Measurements from ENCODE around the gene NCOA3.
"Not testable (repeated sequence)": the region's sequence is repeated elsewhere in the genome, so short reads cannot be mapped to it uniquely, and the experiment has no call there.

NCOA3 gene

GRCh38 chr20:47546184-47547033 is 44.7 kb downstream of the NCOA3 start:
- no peak for DNase-seq (ENCODE audit: low spot score)
- no peak for TF ChIP-seq CTCF (IDR thresholded peaks at IDR 0.05; ENCODE audit: extremely low read depth, missing control alignments)

- no peak for DNase-seq (ENCODE audit: low spot score)
- TF ChIP-seq CTCF (IDR thresholded peaks at IDR 0.05; ENCODE audit: extremely low read depth, missing control alignments), result no peak
These were observed 45.3 kb downstream of the NCOA3 start for GRCh38 chr20:47547034-47547387.

- TF ChIP-seq CTCF (IDR thresholded peaks at IDR 0.05; ENCODE audit: extremely low read depth, missing control alignments), result no peak
- no peak for DNase-seq (ENCODE audit: low spot score)
These were observed 48.0 kb downstream of the NCOA3 start for GRCh38 chr20:47549671-47550070.

- TF ChIP-seq CTCF (IDR thresholded peaks at IDR 0.05; ENCODE audit: extremely low read depth, missing control alignments), result no peak
- no peak for DNase-seq (ENCODE audit: low spot score)
These were observed 49.5 kb downstream of the NCOA3 start for GRCh38 chr20:47551222-47551621.

GRCh38 chr20:47551841-47552240 is 50.2 kb downstream of the NCOA3 start:
- DNase-seq (ENCODE audit: low spot score), result no peak

GRCh38 chr20:47552996-47553395 is 51.3 kb downstream of the NCOA3 start:
- no peak for DNase-seq (ENCODE audit: low spot score)

More at GRCh38 chr20:47551841-47552240, 50.2 kb downstream of the NCOA3 start:
- no peak for TF ChIP-seq CTCF (IDR thresholded peaks at IDR 0.05; ENCODE audit: extremely low read depth, missing control alignments)

GRCh38 chr20:47553594-47554235 is 52.0 kb downstream of the NCOA3 start:
- DNase-seq (ENCODE audit: low spot score), result not testable (repeated sequence)

More at GRCh38 chr20:47552996-47553395, 51.3 kb downstream of the NCOA3 start:
- TF ChIP-seq CTCF (IDR thresholded peaks at IDR 0.05; ENCODE audit: extremely low read depth, missing control alignments), result no peak

- not testable (repeated sequence) for DNase-seq (ENCODE audit: low spot score)
These were observed 52.6 kb downstream of the NCOA3 start for GRCh38 chr20:47554283-47554682.

Data from GM20000 (cell line).